HG03139 (cell line): ENCODE results near the gene ANKRD16.
"Not testable (repeated sequence)": the region's sequence is repeated elsewhere in the genome, so short reads cannot be mapped to it uniquely, and the experiment has no call there.

Source experiments
- ATAC-seq: cut with Tn5 transposase; IDR thresholded peaks from one replicate; pipeline ENCODE4 v1.9.1; 2021; ENCODE audit not compliant: unreplicated experiment

Gene ANKRD16

GRCh38 chr10:5889624-5890451 is at the start of gene ANKRD16, which contains the start of gene FBH1:
Gene ANKRD16 (minus strand): TSS chr10:5889893. CDS start chr10:5889354, 539 bp downstream.
Gene FBH1 (plus strand): TSS chr10:5890243. CDS start chr10:5890346, 103 bp downstream.
- peak; percentile 78 for ATAC-seq

- no peak for ATAC-seq
Measured at GRCh38 chr10:5938291-5938690, 48.6 kb upstream of the ANKRD16 start.

GRCh38 chr10:5937016-5937415 is 47.3 kb upstream of the ANKRD16 start:
- no peak for ATAC-seq

- no peak for ATAC-seq
Measured at GRCh38 chr10:5935628-5936027, 45.9 kb upstream of the ANKRD16 start.

- ATAC-seq = no peak
Measured at GRCh38 chr10:5933909-5934546, 44.3 kb upstream of the ANKRD16 start.

- no peak for ATAC-seq
Measured at GRCh38 chr10:5932345-5932744, 42.7 kb upstream of the ANKRD16 start.

- ATAC-seq = no peak
Measured at GRCh38 chr10:5930272-5930671, 40.6 kb upstream of the ANKRD16 start.

GRCh38 chr10:5929442-5929841 is 39.7 kb upstream of the ANKRD16 start:
- no peak for ATAC-seq

GRCh38 chr10:5927306-5927705 is 37.6 kb upstream of the ANKRD16 start:
- no peak for ATAC-seq

- ATAC-seq = no peak
Measured at GRCh38 chr10:5924889-5925288, 35.2 kb upstream of the ANKRD16 start.

GRCh38 chr10:5921746-5922145 is 32.1 kb upstream of the ANKRD16 start:
- no peak for ATAC-seq

GRCh38 chr10:5919568-5919967 is 29.9 kb upstream of the ANKRD16 start:
- no peak for ATAC-seq

GRCh38 chr10:5918763-5919162 is 29.1 kb upstream of the ANKRD16 start:
- ATAC-seq = no peak

- ATAC-seq = no peak
Measured at GRCh38 chr10:5917305-5917704, 27.6 kb upstream of the ANKRD16 start.

- ATAC-seq = no peak
Measured at GRCh38 chr10:5915451-5915850, 25.8 kb upstream of the ANKRD16 start.

GRCh38 chr10:5913736-5914135 is 24.0 kb upstream of the ANKRD16 start:
- ATAC-seq = no peak

GRCh38 chr10:5911670-5912069 is 22.0 kb upstream of the ANKRD16 start:
- ATAC-seq = no peak

GRCh38 chr10:5910323-5911100 is 20.8 kb upstream of the ANKRD16 start:
- ATAC-seq = no peak

GRCh38 chr10:5908676-5909075 is 19.0 kb upstream of the ANKRD16 start:
- ATAC-seq = not testable (repeated sequence)

GRCh38 chr10:5906651-5907050 is 17.0 kb upstream of the ANKRD16 start:
- ATAC-seq = no peak

GRCh38 chr10:5905854-5906507 is 16.3 kb upstream of the ANKRD16 start:
- ATAC-seq = no peak
